SK-N-SH (cell line): Measurements from ENCODE around the gene GATM. TPM values are rescaled to one million over a fixed set of nuclear protein-coding genes. Genes with fewer than 3 reads are reported as not detected.

Experiments used
- CTCF ChIA-PET: fragments of 300-600, 350-600 bp; formaldehyde crosslinking; extraction: SDS; loops from one replicate; lab custom pipeline; 2021; lab: Yijun Ruan, JAX
- POLR2A ChIA-PET: fragments of 350-600 bp; sonication (Branson Sonifier 250); formaldehyde crosslinking; extraction: SDS; loops from one replicate; lab custom pipeline; 2020; ENCODE audit warnings: antibody characterized with exemption, inconsistent platforms; lab: Yijun Ruan, JAX
- DNase-seq: peaks from one replicate; pipeline ENCODE4 v3.0.0; 2012
- H2AFZ ChIP-seq: fragments of 200-600 bp; sonication (generic); 2 replicates; pipeline ENCODE4 v1.8.1; 2016; ENCODE audit warnings: antibody characterized with exemption, mild to moderate bottlenecking, low read depth
- H3F3A ChIP-seq: fragments of 200-600 bp; sonication (generic); replicated peaks from 2 replicates; pipeline ENCODE3; 2016; ENCODE audit warnings: antibody characterized with exemption, mild to moderate bottlenecking; ENCODE audit not compliant: insufficient read depth
- H3K27ac ChIP-seq, 2 experiments: fragments of 200-500 bp in 1 of 2; fragments of 200-600 bp in 1 of 2; sonication (Bioruptor generic) in 1 of 2; sonication (generic), shearing (Covaris generic) in 1 of 2; 2 replicates each; pipeline versions ENCODE4 v1.5.1 to v1.6.1; 2014 to 2016; ENCODE audit warnings: low read depth in 2 of 2, inconsistent platforms in 1 of 2, low read length in 1 of 2, mild to moderate bottlenecking in 1 of 2, mixed read lengths in 1 of 2
- H3K27me3 ChIP-seq: fragments of 200-600 bp; sonication (generic), shearing (Covaris generic); 2 replicates; pipeline ENCODE4 v1.6.1; 2016; ENCODE audit warnings: mixed run types; ENCODE audit not compliant: insufficient read depth
- H3K36me3 ChIP-seq, 2 experiments: fragments of 200-500 bp in 1 of 2; fragments of 200-600 bp in 1 of 2; sonication (Bioruptor generic) in 1 of 2; sonication (generic) in 1 of 2; replicated peaks in 1 of 2; 2 replicates each; pipeline versions ENCODE3 to v1.5.1; 2014 to 2016; ENCODE audit warnings: low read length in 1 of 2, mild to moderate bottlenecking in 1 of 2; ENCODE audit not compliant: insufficient read depth in 2 of 2, control insufficient read depth in 1 of 2
- H3K4me1 ChIP-seq, 2 experiments: fragments of 200-500 bp in 1 of 2; fragments of 200-600 bp in 1 of 2; sonication (Bioruptor generic) in 1 of 2; sonication (generic), shearing (Covaris generic) in 1 of 2; 2 replicates each; pipeline versions ENCODE4 v1.5.1 to v1.6.1; 2014 to 2016; ENCODE audit warnings: low read depth in 1 of 2, low read length in 1 of 2, mixed run types in 1 of 2; ENCODE audit not compliant: insufficient read depth in 2 of 2, control insufficient read depth in 1 of 2
- H3K4me2 ChIP-seq: fragments of 200-600 bp; sonication (generic), shearing (Covaris generic); 2 replicates; pipeline ENCODE4 v1.6.1; 2017; ENCODE audit warnings: mixed run types
- H3K4me3 ChIP-seq, 2 experiments: fragments of 200-500 bp in 1 of 2; fragments of 200-600 bp in 1 of 2; sonication (Bioruptor generic) in 1 of 2; sonication (generic), shearing (Covaris generic) in 1 of 2; 2 replicates each; pipeline versions ENCODE4 v1.5.1 to v1.8.1; 2014 to 2016; ENCODE audit warnings: low read depth in 2 of 2, inconsistent platforms in 1 of 2, low read length in 1 of 2, mild to moderate bottlenecking in 1 of 2, mixed read lengths in 1 of 2, moderate library complexity in 1 of 2
- H3K79me2 ChIP-seq: fragments of 200-600 bp; sonication (generic); 2 replicates; pipeline ENCODE4 v1.8.1; 2017; ENCODE audit warnings: mild to moderate bottlenecking; ENCODE audit not compliant: insufficient read depth
- H3K9ac ChIP-seq: fragments of 200-600 bp; sonication (generic); 2 replicates; pipeline ENCODE4 v1.6.1; 2017; ENCODE audit warnings: mixed run types
- H3K9me2 ChIP-seq: fragments of 200-600 bp; sonication (generic); 2 replicates; pipeline ENCODE4 v1.6.1; 2017; ENCODE audit warnings: mixed run types
- H3K9me3 ChIP-seq: fragments of 200-600 bp; sonication (generic); 2 replicates; pipeline ENCODE4 v1.6.1; 2017; ENCODE audit warnings: mixed run types, mild to moderate bottlenecking, moderate library complexity
- H4K20me1 ChIP-seq: fragments of 200-600 bp; sonication (generic); 2 replicates; pipeline ENCODE4 v1.6.1; 2017; ENCODE audit warnings: mild to moderate bottlenecking, mixed run types; ENCODE audit not compliant: insufficient read depth
- CHD2 ChIP-seq: fragments of 150-350 bp; IDR thresholded peaks from 2 replicates; pipeline ENCODE4 v1.6.1; 2018; ENCODE audit warnings: low read length; ENCODE audit not compliant: partially characterized antibody
- EZH2phosphoT487 ChIP-seq: fragments of 200-600 bp; sonication (generic); IDR thresholded peaks from 2 replicates; pipeline ENCODE4 v1.6.1; 2017; ENCODE audit warnings: low read depth, mixed run types, mild to moderate bottlenecking, antibody characterized with exemption, moderate library complexity, borderline replicate concordance
- FOSL2 ChIP-seq: IDR thresholded peaks from 2 replicates; pipeline ENCODE4 v1.4.0; 2012; ENCODE audit warnings: low read depth, mild to moderate bottlenecking, moderate library complexity, borderline replicate concordance
- GATA2 ChIP-seq: sonication (generic); formaldehyde crosslinking; IDR thresholded peaks from 2 replicates; pipeline ENCODE4 v1.5.0; 2020; ENCODE audit warnings: mild to moderate bottlenecking, missing genetic modification reagents
- JUND ChIP-seq: IDR thresholded peaks from 2 replicates; pipeline ENCODE4 v1.4.0; 2012
- MEF2A ChIP-seq: IDR thresholded peaks from 2 replicates; pipeline ENCODE4 v1.4.0; 2012; ENCODE audit warnings: low read depth, borderline replicate concordance
- POLR2AphosphoS5 ChIP-seq: IDR thresholded peaks from 2 replicates; pipeline ENCODE4 v1.6.1; 2012; ENCODE audit warnings: low read depth, low read length
- RAD21 ChIP-seq: IDR thresholded peaks from 2 replicates; pipeline ENCODE4 v1.6.1; 2012; ENCODE audit warnings: mild to moderate bottlenecking, low read length
- RCOR1 ChIP-seq: fragments of 150-350 bp; IDR thresholded peaks from 2 replicates; pipeline ENCODE4 v1.6.1; 2017; ENCODE audit warnings: antibody characterized with exemption, low read length
- RXRA ChIP-seq: IDR thresholded peaks from 2 replicates; pipeline ENCODE4 v1.4.0; 2012; ENCODE audit warnings: low read depth, mild to moderate bottlenecking, borderline replicate concordance
- SIN3A ChIP-seq: IDR thresholded peaks from 2 replicates; pipeline ENCODE4 v1.6.1; 2012; ENCODE audit warnings: low read depth, mild to moderate bottlenecking, low read length, moderate library complexity, borderline replicate concordance
- YY1 ChIP-seq: IDR thresholded peaks from 2 replicates; pipeline ENCODE4 v1.4.0; 2012; ENCODE audit warnings: low read depth, mild to moderate bottlenecking
- WGBS: methylation state at CpG from one replicate; pipeline ENCODE4 v1.1.6; 2017; ENCODE audit warnings: low lambda C conversion rate; 5-methylcytosine and 5-hydroxymethylcytosine counted together
- polyA plus RNA-seq, 3 experiments: library from polyadenylated mRNA; depleted of rRNA; stranded (reverse); fragments of >200 nt; gene quantifications; 2 replicates each; pipeline ENCODE4 v1.2.3, GENCODE V29; 2012
- TF ChIP-seq, protein P1 (sequence below): IDR thresholded peaks from 2 replicates; pipeline ENCODE4 v1.4.0; 2012; ENCODE audit warnings: low read depth, borderline replicate concordance
- TF ChIP-seq, protein P2 (sequence below): fragments of 150-350 bp; IDR thresholded peaks from 2 replicates; pipeline ENCODE4 v1.6.1; 2016; ENCODE audit warnings: mild to moderate bottlenecking, low read depth, low read length
- TF ChIP-seq, protein P3 (sequence below): IDR thresholded peaks from 2 replicates; pipeline ENCODE4 v1.4.0; 2012; ENCODE audit warnings: low read depth

The GATM gene
- polyA plus RNA-seq, 1 of the 3 experiments (the other 2 are of a cell fraction) = 0.58 TPM

DNA sequence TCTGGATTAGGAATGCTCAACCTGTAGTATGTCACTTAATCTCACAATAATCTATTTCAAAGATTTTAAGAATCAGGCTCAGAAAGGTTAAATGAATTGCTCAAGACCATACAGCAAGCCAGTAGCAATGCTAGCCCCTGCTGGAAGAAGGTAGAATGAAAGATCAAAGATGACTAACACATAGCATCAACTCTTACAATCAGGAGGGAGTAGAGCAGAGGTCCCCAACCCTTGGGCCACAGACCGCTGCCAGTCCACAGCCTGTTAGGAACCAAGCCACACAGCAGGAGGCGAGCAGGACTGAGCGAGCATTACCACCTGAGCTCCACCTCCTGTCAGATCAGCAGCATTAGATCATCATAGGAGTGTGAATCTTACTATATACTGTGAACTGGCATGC is 15.5 kb upstream of the GATM start:
- H3K9ac ChIP-seq = no peak overlapping the region
- TF ChIP-seq JUND (no peak), EZH2phosphoT487 (no peak), CHD2 (no peak), SIN3A (no peak), FOSL2 (no peak)
- CTCF ChIA-PET = interaction anchor here (1.4 to 2.7 kb wide), 2 partner anchors 8 to 12 kb away, joined by 5 to 12 read pairs; a partner anchor contains a TSS
- no peaks in the 10 kb centered on the region for H3K79me2 ChIP-seq
- no peaks in the 10 kb centered on the region; the same call in 1 of the 2 replicates for H3K27me3 ChIP-seq
- WGBS = 67% methylated on average over 1 of the region's 3 CpGs
- H3K9me3 ChIP-seq = no peaks in the 10 kb centered on the region
- no peaks in the 10 kb centered on the region for H3K4me1 ChIP-seq
- no peaks in the 10 kb centered on the region for H3F3A ChIP-seq
- H3K9me2 ChIP-seq = no peaks in the 10 kb centered on the region
- no peaks in the 10 kb centered on the region for H4K20me1 ChIP-seq
- H3K36me3 ChIP-seq = no peaks in the 10 kb centered on the region
- H3K27ac ChIP-seq = no peak overlapping the region
- H2AFZ ChIP-seq = no peak overlapping the region
- no peak overlapping the region for H3K4me3 ChIP-seq
- no peak overlapping the region for H3K4me2 ChIP-seq
- no peak for DNase-seq
- POLR2A ChIA-PET = no interaction called here

DNA sequence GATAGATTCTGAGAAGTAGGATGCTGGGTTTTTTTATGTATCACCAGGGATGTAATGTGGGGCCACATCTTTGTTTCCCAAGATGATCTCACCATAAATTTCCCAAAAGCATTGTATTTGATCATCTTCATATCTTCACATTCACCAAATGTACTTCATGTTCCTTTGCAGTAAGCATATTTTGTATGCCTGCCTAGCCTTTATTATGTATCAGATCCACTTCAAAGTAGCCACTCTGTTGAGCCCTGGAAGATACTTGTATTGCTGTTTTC is 14.2 kb upstream of the GATM start:
- POLR2A ChIA-PET = no interaction called here
- CTCF ChIA-PET = interaction anchor here (1.0 to 2.7 kb wide), 4 partner anchors 10 to 229 kb away, joined by 5 to 12 read pairs (median 7); a partner anchor contains a TSS
- no peak overlapping the region for H3K4me2 ChIP-seq
- no peaks in the 10 kb centered on the region for H4K20me1 ChIP-seq
- DNase-seq = no peak
- H3K9ac ChIP-seq = no peak overlapping the region
- no peaks in the 10 kb centered on the region for H3K36me3 ChIP-seq
- no peaks in the 10 kb centered on the region for H3K9me3 ChIP-seq
- H3K27me3 ChIP-seq = no peaks in the 10 kb centered on the region; the same call in 1 of the 2 replicates
- H3K4me1 ChIP-seq = no peaks in the 10 kb centered on the region
- H3F3A ChIP-seq = no peaks in the 10 kb centered on the region
- no peak overlapping the region for H2AFZ ChIP-seq
- no peak overlapping the region for H3K4me3 ChIP-seq
- no peaks in the 10 kb centered on the region for H3K79me2 ChIP-seq
- no peak for TF ChIP-seq GATA2 (CRISPR knock-in tag)
- TF ChIP-seq RXRA = no peak
- TF ChIP-seq, protein P1, sequence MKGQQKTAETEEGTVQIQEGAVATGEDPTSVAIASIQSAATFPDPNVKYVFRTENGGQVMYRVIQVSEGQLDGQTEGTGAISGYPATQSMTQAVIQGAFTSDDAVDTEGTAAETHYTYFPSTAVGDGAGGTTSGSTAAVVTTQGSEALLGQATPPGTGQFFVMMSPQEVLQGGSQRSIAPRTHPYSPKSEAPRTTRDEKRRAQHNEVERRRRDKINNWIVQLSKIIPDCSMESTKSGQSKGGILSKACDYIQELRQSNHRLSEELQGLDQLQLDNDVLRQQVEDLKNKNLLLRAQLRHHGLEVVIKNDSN = no peak
- TF ChIP-seq YY1 = no peak
- TF ChIP-seq SIN3A = no peak
- TF ChIP-seq, all 33 proteins: peak for 0
- Histone ChIP-seq H3K9me2 (no peaks in the 10 kb centered on the region), H3K27ac (no peak overlapping the region)

DNA sequence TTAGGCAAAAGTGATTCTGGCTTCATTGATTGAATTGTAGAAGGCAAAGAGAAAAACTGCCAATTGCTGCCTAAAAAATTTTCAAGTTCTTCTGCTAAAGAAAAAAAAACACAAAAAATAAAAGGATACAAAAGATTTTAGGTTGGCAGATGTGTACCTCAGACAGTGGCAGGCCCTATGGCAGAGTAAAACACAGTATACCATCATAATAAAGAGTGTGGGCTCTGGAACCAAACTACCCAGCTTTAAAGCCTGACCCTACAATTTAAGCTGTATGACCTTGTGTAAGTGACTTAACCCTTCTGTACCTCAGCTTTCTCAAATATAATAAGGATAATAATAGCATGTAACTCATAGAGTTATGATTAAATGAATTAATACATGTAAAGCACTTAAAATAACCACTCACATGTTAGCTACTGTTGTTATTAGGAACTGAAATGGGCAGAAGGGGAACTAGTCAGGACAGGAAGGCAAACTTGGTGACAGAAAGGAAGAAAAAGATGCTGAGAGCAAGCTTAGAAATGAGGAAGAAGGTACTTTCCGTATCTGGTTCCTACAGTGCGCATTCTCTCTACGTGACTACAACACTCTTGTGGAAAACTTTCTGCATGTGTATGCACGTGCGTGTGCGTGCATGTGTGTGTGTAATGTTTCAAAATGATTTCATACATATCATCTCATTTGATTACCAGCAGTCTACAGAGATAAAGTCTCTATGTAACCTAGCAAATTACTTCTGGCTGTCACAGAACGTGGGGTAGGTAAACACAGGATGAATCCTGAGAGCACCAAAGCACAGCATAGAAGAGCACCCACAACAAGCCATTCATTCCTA is 13.6 kb upstream of the GATM start:
- no peak for DNase-seq
- Histone ChIP-seq H3K27ac (no peak overlapping the region), H3K4me2 (no peak overlapping the region), H3K27me3 (no peaks in the 10 kb centered on the region; the same call in 1 of the 2 replicates), H3K9ac (no peak overlapping the region), H3K4me3 (no peak overlapping the region), H3K79me2 (no peaks in the 10 kb centered on the region), H3K4me1 (no peaks in the 10 kb centered on the region), H3K9me2 (no peaks in the 10 kb centered on the region), H2AFZ (no peak overlapping the region), H3K9me3 (no peaks in the 10 kb centered on the region), H3K36me3 (no peaks in the 10 kb centered on the region), H3F3A (no peaks in the 10 kb centered on the region), H4K20me1 (no peaks in the 10 kb centered on the region)
- 71% methylated on average over 7 of the region's 7 CpGs for WGBS
- POLR2A ChIA-PET = no interaction called here
- CTCF ChIA-PET = interaction anchor here (1.9 to 2.7 kb wide), 2 partner anchors 10 to 228 kb away, joined by 6 to 12 read pairs; a partner anchor contains a TSS
- TF ChIP-seq RAD21 (no peak), MEF2A (no peak), RCOR1 (no peak), RXRA (no peak), FOSL2 (no peak), POLR2AphosphoS5 (no peak)
- TF ChIP-seq, protein P2, sequence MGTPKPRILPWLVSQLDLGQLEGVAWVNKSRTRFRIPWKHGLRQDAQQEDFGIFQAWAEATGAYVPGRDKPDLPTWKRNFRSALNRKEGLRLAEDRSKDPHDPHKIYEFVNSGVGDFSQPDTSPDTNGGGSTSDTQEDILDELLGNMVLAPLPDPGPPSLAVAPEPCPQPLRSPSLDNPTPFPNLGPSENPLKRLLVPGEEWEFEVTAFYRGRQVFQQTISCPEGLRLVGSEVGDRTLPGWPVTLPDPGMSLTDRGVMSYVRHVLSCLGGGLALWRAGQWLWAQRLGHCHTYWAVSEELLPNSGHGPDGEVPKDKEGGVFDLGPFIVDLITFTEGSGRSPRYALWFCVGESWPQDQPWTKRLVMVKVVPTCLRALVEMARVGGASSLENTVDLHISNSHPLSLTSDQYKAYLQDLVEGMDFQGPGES = no peak
- TF ChIP-seq, protein P3, sequence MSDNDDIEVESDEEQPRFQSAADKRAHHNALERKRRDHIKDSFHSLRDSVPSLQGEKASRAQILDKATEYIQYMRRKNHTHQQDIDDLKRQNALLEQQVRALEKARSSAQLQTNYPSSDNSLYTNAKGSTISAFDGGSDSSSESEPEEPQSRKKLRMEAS = no peak
